Endothelial cell of umbilical vein (primary cell): ENCODE results near the gene SCAPER. TPM values are rescaled to one million over a fixed set of nuclear protein-coding genes. Genes with fewer than 3 reads are reported as not detected.

Source experiments
- BruUV-seq: library from RNA; stranded (reverse); fragments of 400-500 nt; replicated peaks from 2 replicates; lab custom pipeline; 2021; lab: Mats Ljungman, UMichigan
- CTCF ChIA-PET: fragments of 300-600, 350-600 bp; sonication (Branson Sonifier 250); formaldehyde crosslinking; loops from one replicate; lab custom pipeline; 2021; ENCODE audit warnings: antibody characterized with exemption, inconsistent platforms; lab: Charles Lee
- POLR2A ChIA-PET: fragments of 300-600, 350-600 bp; sonication (Branson Sonifier 250); formaldehyde crosslinking; loops from one replicate; lab custom pipeline; 2021; ENCODE audit warnings: antibody characterized with exemption, inconsistent platforms; lab: Charles Lee
- DNase-seq: peaks from one replicate; pipeline ENCODE4 v3.0.0-alpha.2; 2011; ENCODE audit warnings: low read depth, low spot score
- FAIRE-seq: peaks from 2 replicates; lab custom pipeline; 2011; peaks lifted over from hg19 to GRCh38; lab: Jason Lieb, UNC
- H2AFZ ChIP-seq: 2 replicates; pipeline ENCODE4 v1.6.0; 2012; ENCODE audit warnings: low read depth, low read length, control low read depth, inconsistent platforms
- H3K27ac ChIP-seq: 2 replicates; pipeline ENCODE4 v1.5.1; 2011; ENCODE audit warnings: low read depth, mild to moderate bottlenecking, control low read depth, low read length, moderate library complexity; ENCODE audit not compliant: insufficient read depth
- H3K27me3 ChIP-seq, 2 experiments: 2 replicates each; pipeline versions ENCODE4 v1.6.0 to v1.6.1; 2011; ENCODE audit warnings: low read length in 2 of 2, mixed read lengths in 1 of 2; ENCODE audit not compliant: control insufficient read depth in 2 of 2, insufficient read depth in 2 of 2
- H3K36me3 ChIP-seq, 2 experiments: 2 replicates in 1 of 2; 3 replicates in 1 of 2; pipeline ENCODE4 v1.5.1; 2011; ENCODE audit warnings: low read length in 2 of 2, mild to moderate bottlenecking in 1 of 2, moderate library complexity in 1 of 2; ENCODE audit not compliant: control insufficient read depth in 2 of 2, insufficient read depth in 2 of 2; ENCODE audit errors: extremely low read depth in 1 of 2
- H3K4me1 ChIP-seq: 3 replicates; pipeline ENCODE4 v1.5.1; 2011; ENCODE audit warnings: mild to moderate bottlenecking, low read length; ENCODE audit not compliant: control insufficient read depth, insufficient read depth; ENCODE audit errors: extremely low read depth
- H3K4me2 ChIP-seq: 2 replicates; pipeline ENCODE4 v1.6.1; 2011; ENCODE audit warnings: low read length, control low read depth, mixed read lengths; ENCODE audit not compliant: insufficient read depth
- H3K4me3 ChIP-seq, 3 experiments: fragments of 200-600 bp in 1 of 3; sonication (generic), shearing (Covaris generic) in 1 of 3; replicated peaks in 1 of 3; 2 replicates each; pipeline ENCODE4 v1.5.1; 2011 to 2016; ENCODE audit warnings: control low read depth in 3 of 3, low read length in 3 of 3, mild to moderate bottlenecking in 2 of 3, inconsistent platforms in 1 of 3, low read depth in 1 of 3, moderate library complexity in 1 of 3; ENCODE audit not compliant: insufficient read depth in 1 of 3
- H3K79me2 ChIP-seq: 2 replicates; pipeline ENCODE4 v1.6.0; 2012; ENCODE audit warnings: low read length, inconsistent platforms; ENCODE audit not compliant: control insufficient read depth, insufficient read depth
- H3K9ac ChIP-seq: replicated peaks from 2 replicates; pipeline ENCODE3; 2011; ENCODE audit warnings: low read length, control low read depth; ENCODE audit not compliant: insufficient read depth; ENCODE audit errors: extremely low read depth
- H3K9me1 ChIP-seq: replicated peaks from 3 replicates; pipeline ENCODE4 v1.6.0; 2011; ENCODE audit warnings: mild to moderate bottlenecking, low read length; ENCODE audit not compliant: control insufficient read depth, insufficient read depth; ENCODE audit errors: extremely low read depth
- H3K9me3 ChIP-seq: replicated peaks from 2 replicates; pipeline ENCODE4 v1.5.1; 2012; ENCODE audit warnings: low read length, inconsistent platforms; ENCODE audit not compliant: control insufficient read depth, insufficient read depth
- H4K20me1 ChIP-seq: replicated peaks from 2 replicates; pipeline ENCODE3; 2011; ENCODE audit warnings: mild to moderate bottlenecking, low read length; ENCODE audit not compliant: control insufficient read depth, insufficient read depth; ENCODE audit errors: extremely low read depth
- CTCF ChIP-seq, 2 donors: IDR thresholded peaks; 1 replicate in 1 of 2; 2 replicates in 1 of 2; pipeline ENCODE4 v1.5.1; 2011; ENCODE audit warnings: low read length in 2 of 2, mild to moderate bottlenecking in 2 of 2, moderate library complexity in 2 of 2, control low read depth in 1 of 2, inconsistent platforms in 1 of 2, low read depth in 1 of 2; ENCODE audit not compliant: insufficient read depth in 1 of 2; ENCODE audit errors: extremely low read depth in 1 of 2
- EZH2 ChIP-seq: IDR thresholded peaks from 2 replicates; pipeline ENCODE4 v1.6.1; 2012; ENCODE audit warnings: borderline replicate concordance, low read depth, mild to moderate bottlenecking, moderate library complexity, low read length, inconsistent platforms; ENCODE audit not compliant: severe bottlenecking
- FOS ChIP-seq: IDR thresholded peaks from 2 replicates; pipeline ENCODE4 v1.6.1; 2011; ENCODE audit warnings: mild to moderate bottlenecking, low read length, moderate library complexity, borderline replicate concordance; ENCODE audit not compliant: insufficient read depth
- GATA2 ChIP-seq: IDR thresholded peaks from 2 replicates; pipeline ENCODE4 v1.7.0; 2011; ENCODE audit warnings: low read depth, mild to moderate bottlenecking, moderate library complexity, mixed read lengths, low read length; ENCODE audit not compliant: insufficient read length, insufficient read depth
- JUN ChIP-seq: IDR thresholded peaks from 2 replicates; pipeline ENCODE4 v1.6.1; 2011; ENCODE audit warnings: borderline replicate concordance, low read depth; ENCODE audit not compliant: insufficient read length, insufficient read depth
- MYC ChIP-seq: IDR thresholded peaks from one replicate; pipeline ENCODE4 v1.6.1; 2011; ENCODE audit warnings: mild to moderate bottlenecking, low read depth, low read length
- POLR2A ChIP-seq: IDR thresholded peaks from 2 replicates; pipeline ENCODE4 v1.6.1; 2012; ENCODE audit warnings: low read depth, mild to moderate bottlenecking, control low read depth, low read length
- POLR2AphosphoS5 ChIP-seq: IDR thresholded peaks from 2 replicates; pipeline ENCODE4 v1.6.1; 2012; ENCODE audit warnings: low read depth, mild to moderate bottlenecking, control low read depth, low read length, moderate library complexity; ENCODE audit not compliant: insufficient read depth
- dilution Hi-C: fragments of 300-500 bp; cut with MboI; formaldehyde crosslinking; loops from one replicate; pipeline ENCODE4 v1.15.0; 2019; ENCODE audit warnings: low sequenced_read_pairs; ENCODE audit not compliant: extremely low pct_ligation_motif_present
- intact Hi-C: fragments of 100-400 bp; cut with micrococcal nuclease; formaldehyde crosslinking; loops from one replicate; pipeline ENCODE4 v1.10.0; 2022
- polyA plus RNA-seq, 4 experiments: library from polyadenylated mRNA; depleted of rRNA in 3 of 4; stranded (reverse) in 3 of 4; unstranded in 1 of 4; fragments of >200 nt; gene quantifications; 2 replicates each; pipeline versions ENCODE4 v1.2.1 to v1.2.3, GENCODE V29; 2011 to 2012; ENCODE audit warnings: missing spikeins in 1 of 4
- total RNA-seq: library from RNA; stranded (reverse); gene quantifications from 2 replicates; pipeline ENCODE4 v1.2.3, GENCODE V29; 2021
- TF ChIP-seq, protein P1 (sequence below): IDR thresholded peaks from 2 replicates; pipeline ENCODE4 v1.6.1; 2011; ENCODE audit not compliant: insufficient read depth, insufficient read length

SCAPER gene
- total and polyA plus RNA-seq, 2 donors (not counting 3 experiments of a cell fraction or from before 2014, with no cell fraction given), result 2.7 to 12.7 TPM

DNA sequence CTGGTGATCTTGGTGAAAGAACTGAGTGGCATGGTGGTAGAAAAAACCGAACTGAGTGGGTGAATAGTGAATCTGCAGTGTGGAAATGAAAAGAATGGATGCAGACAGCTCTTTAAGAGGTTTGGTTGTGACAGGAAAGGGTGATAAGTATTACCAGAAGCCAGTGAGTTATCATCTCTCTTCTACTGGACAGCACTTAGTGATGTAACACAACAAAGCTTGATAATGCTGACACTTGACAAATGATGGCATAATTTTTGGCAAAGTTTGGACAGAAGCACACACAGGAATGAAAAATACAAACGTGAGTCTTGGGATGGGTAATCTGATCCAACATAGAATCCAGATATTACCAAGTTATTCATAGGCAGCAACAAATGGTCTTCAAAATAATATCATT lies 456.4 kb downstream of the SCAPER start:
- no TSS peak for BruUV-seq
- intact Hi-C loops (no loop called here), dilution Hi-C loops (no loop called here)
- no peak overlapping the region for H3K4me3 ChIP-seq
- no peak overlapping the region for H3K9ac ChIP-seq
- CTCF ChIA-PET, result no interaction called here
- no peak for DNase-seq
- H3K9me3 ChIP-seq, result no peaks in the 10 kb centered on the region
- H3K4me2 ChIP-seq, result no peak overlapping the region
- no peaks in the 10 kb centered on the region for H3K4me1 ChIP-seq
- no peaks in the 10 kb centered on the region for H3K79me2 ChIP-seq
- no peaks in the 10 kb centered on the region for H4K20me1 ChIP-seq
- no peak overlapping the region for H2AFZ ChIP-seq
- no peak overlapping the region for H3K27ac ChIP-seq
- no peaks in the 10 kb centered on the region for H3K27me3 ChIP-seq
- POLR2A ChIA-PET, result no interaction called here
- no peak for FAIRE-seq
- TF ChIP-seq POLR2A, result no peak
- TF ChIP-seq, protein P1, sequence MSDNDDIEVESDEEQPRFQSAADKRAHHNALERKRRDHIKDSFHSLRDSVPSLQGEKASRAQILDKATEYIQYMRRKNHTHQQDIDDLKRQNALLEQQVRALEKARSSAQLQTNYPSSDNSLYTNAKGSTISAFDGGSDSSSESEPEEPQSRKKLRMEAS, result no peak
- H3K9me1 ChIP-seq, result no peaks in the 10 kb centered on the region
- no peaks in the 10 kb centered on the region for H3K36me3 ChIP-seq

GRCh38 chr15:76447728-76448441 lies 457.3 kb downstream of the SCAPER start:
- DNase-seq (no peak), FAIRE-seq (no peak)
- H3K4me1 ChIP-seq, result no peaks in the 10 kb centered on the region
- TF ChIP-seq, protein P1, result no peak
- TF ChIP-seq FOS (no peak), JUN (no peak), EZH2 (no peak), POLR2A (no peak), CTCF (IDR thresholded peaks at IDR 0.05; ENCODE audit: extremely low read depth in 1 of 2, insufficient read depth in 1 of 2, low read depth in 1 of 2, low read length in 2 of 2) (no peak), GATA2 (no peak), MYC (no peak), POLR2AphosphoS5 (no peak)
- no peaks in the 10 kb centered on the region for H4K20me1 ChIP-seq
- no peaks in the 10 kb centered on the region for H3K27me3 ChIP-seq
- H3K36me3 ChIP-seq, result no peaks in the 10 kb centered on the region
- no peak overlapping the region for H3K9ac ChIP-seq
- intact Hi-C loops, result no loop called here
- no peaks in the 10 kb centered on the region for H3K9me1 ChIP-seq
- H3K27ac ChIP-seq, result no peak overlapping the region
- ChIA-PET POLR2A (no interaction called here), CTCF (interaction anchor here (0.9 to 1.7 kb wide), 2 partner anchors 9 to 23 kb away, joined by 3 read pairs; no protein-coding TSS in a partner anchor)
- H3K79me2 ChIP-seq, result no peaks in the 10 kb centered on the region
- no peak overlapping the region for H3K4me2 ChIP-seq
- H2AFZ ChIP-seq, result no peak overlapping the region
- dilution Hi-C loops, result no loop called here
- H3K4me3 ChIP-seq, result no peak overlapping the region
- BruUV-seq, result no TSS peak
- no peaks in the 10 kb centered on the region for H3K9me3 ChIP-seq
